ENCODE results near the gene MRPS35. TPM values are rescaled to one million over a fixed set of nuclear protein-coding genes. Genes with fewer than 3 reads are reported as not detected.

Gene MRPS35
- total and polyA plus RNA-seq, 2 experiments from 2014 or later, result 58.1 to 58.7 TPM

GRCh38 chr12:27754795-27755194, 44.2 kb downstream of the MRPS35 start:
- peaks cover 8% of the 10 kb centered on the region; the same call in 1 of the 2 replicates for H3K36me3 ChIP-seq (ENCODE audit: insufficient read depth)
- no peak for TF ChIP-seq EZH2phosphoT487 (IDR thresholded peaks at IDR 0.05; ENCODE audit: unreplicated experiment)
- no peak for TF ChIP-seq JUNB (IDR thresholded peaks at IDR 0.05; ENCODE audit: unreplicated experiment)
- no peak for TF ChIP-seq CTCF (conservative IDR thresholded peaks at IDR 0.05; ENCODE audit: low read depth in 2 of 2)
- TF ChIP-seq ETS1 (IDR thresholded peaks at IDR 0.05), result no peak
- TF ChIP-seq REST (IDR thresholded peaks at IDR 0.05; ENCODE audit: unreplicated experiment), result no peak
- TF ChIP-seq EZH2 (IDR thresholded peaks at IDR 0.05; ENCODE audit: low read depth, unreplicated experiment), result no peak
- no peak for TF ChIP-seq CREB1 (CRISPR knock-in tag; IDR thresholded peaks at IDR 0.05; ENCODE audit: low read depth)
- H3K79me2 ChIP-seq (replicated peaks; ENCODE audit: insufficient read depth), result no peaks in the 10 kb centered on the region
- H3K9me3 Mint-ChIP-seq, result no peaks in the 10 kb centered on the region
- no peak overlapping the region for H3K4me2 ChIP-seq
- peaks cover 18% of the 10 kb centered on the region for H3K36me3 Mint-ChIP-seq (ENCODE audit: low read depth)
- H3K27me3 Mint-ChIP-seq (ENCODE audit: insufficient read depth, low read depth, poor library complexity), result no peaks in the 10 kb centered on the region
- H3K27me3 ChIP-seq (ENCODE audit: insufficient read depth), result no peaks in the 10 kb centered on the region
- no peaks in the 10 kb centered on the region for H3K4me1 ChIP-seq (ENCODE audit: insufficient read depth)
- H3K9me2 ChIP-seq (ENCODE audit: insufficient read depth), result no peaks in the 10 kb centered on the region
- no peak overlapping the region for H2AFZ ChIP-seq
- H3K27ac Mint-ChIP-seq, result no peak overlapping the region
- ATAC-seq (no peak), DNase-seq (ENCODE audit: low spot score) (no peak)
- H3K4me3 ChIP-seq, result no peak overlapping the region
- no peak overlapping the region for H3K27ac ChIP-seq (ENCODE audit: low read depth)
- H3K4me3 Mint-ChIP-seq, result no peak overlapping the region
- peaks cover 3% of the 10 kb centered on the region; the same call in 1 of the 3 replicates for H3K4me1 Mint-ChIP-seq
- no peaks in the 10 kb centered on the region for H3F3A ChIP-seq (replicated peaks; ENCODE audit: low read depth)
- H4K20me1 ChIP-seq (replicated peaks; ENCODE audit: insufficient read depth), result no peaks in the 10 kb centered on the region; the same call in 1 of the 2 replicates

GRCh38 chr12:27756670-27757195, 46.1 kb downstream of the MRPS35 start:
- Histone ChIP-seq H3K27me3 (ENCODE audit: insufficient read depth) (no peaks in the 10 kb centered on the region), H3K9me2 (ENCODE audit: insufficient read depth) (no peaks in the 10 kb centered on the region), H3K4me1 (ENCODE audit: insufficient read depth) (no peaks in the 10 kb centered on the region), H3K36me3 (ENCODE audit: insufficient read depth) (peaks cover 8% of the 10 kb centered on the region; the same call in 1 of the 2 replicates), H3K27ac (ENCODE audit: low read depth) (peak overlapping the region; percentile 48; the same call in 1 of the 2 replicates), H3K79me2 (replicated peaks; ENCODE audit: insufficient read depth) (no peaks in the 10 kb centered on the region), H3F3A (replicated peaks; ENCODE audit: low read depth) (no peaks in the 10 kb centered on the region), H3K4me3 (no peak overlapping the region), H4K20me1 (replicated peaks; ENCODE audit: insufficient read depth) (no peaks in the 10 kb centered on the region; the same call in 1 of the 2 replicates), H2AFZ (no peak overlapping the region), H3K4me2 (no peak overlapping the region)
- Mint-ChIP-seq H3K4me3 (no peak overlapping the region), H3K27me3 (ENCODE audit: insufficient read depth, low read depth, poor library complexity) (no peaks in the 10 kb centered on the region), H3K36me3 (ENCODE audit: low read depth) (peaks cover 18% of the 10 kb centered on the region), H3K27ac (peak overlapping the region; percentile 27), H3K4me1 (peaks cover 3% of the 10 kb centered on the region; the same call in 1 of the 3 replicates), H3K9me3 (no peaks in the 10 kb centered on the region)
- ATAC-seq (no peak), DNase-seq (ENCODE audit: low spot score) (no peak)
- no peak for TF ChIP-seq EZH2 (IDR thresholded peaks at IDR 0.05; ENCODE audit: low read depth, unreplicated experiment)
- TF ChIP-seq JUNB (IDR thresholded peaks at IDR 0.05; ENCODE audit: unreplicated experiment), result no peak
- no peak for TF ChIP-seq REST (IDR thresholded peaks at IDR 0.05; ENCODE audit: unreplicated experiment)
- no peak for TF ChIP-seq STAT1 (IDR thresholded peaks at IDR 0.05; ENCODE audit: unreplicated experiment)
- TF ChIP-seq POLR2AphosphoS5 (IDR thresholded peaks at IDR 0.05; ENCODE audit: low read depth), result no peak
- TF ChIP-seq EZH2phosphoT487 (IDR thresholded peaks at IDR 0.05; ENCODE audit: unreplicated experiment), result no peak
- TF ChIP-seq CTCF (conservative IDR thresholded peaks at IDR 0.05; ENCODE audit: low read depth in 2 of 2), result no peak
- TF ChIP-seq CREB1 (CRISPR knock-in tag; IDR thresholded peaks at IDR 0.05; ENCODE audit: low read depth), result no peak
- TF ChIP-seq NANOG (IDR thresholded peaks at IDR 0.05; ENCODE audit: borderline replicate concordance), result no peak
